Myocyte (in vitro differentiated cells): ENCODE results near the gene CDC14B. TPM values are rescaled to one million over a fixed set of nuclear protein-coding genes. Genes with fewer than 3 reads are reported as not detected.
"Not testable (repeated sequence)": the region's sequence is repeated elsewhere in the genome, so short reads cannot be mapped to it uniquely, and the experiment has no call there.

Source experiments
- DNase-seq: peaks from one replicate; pipeline ENCODE4 v3.0.0-alpha.2; 2012; ENCODE audit warnings: low read depth
- total RNA-seq: library from RNA; depleted of rRNA; stranded (reverse); fragments of >200 nt; gene quantifications from 2 replicates; pipeline ENCODE4 v1.2.3, GENCODE V29; 2014

Gene CDC14B
- total RNA-seq, 1 donor from 2014 or later: 22.7 TPM

- no peak for DNase-seq
These were observed 32.0 kb downstream of the CDC14B start for GRCh38 chr9:96587338-96588315.

GRCh38 chr9:96585426-96585825 lies 34.2 kb downstream of the CDC14B start:
- DNase-seq: peak; percentile 16

DNA sequence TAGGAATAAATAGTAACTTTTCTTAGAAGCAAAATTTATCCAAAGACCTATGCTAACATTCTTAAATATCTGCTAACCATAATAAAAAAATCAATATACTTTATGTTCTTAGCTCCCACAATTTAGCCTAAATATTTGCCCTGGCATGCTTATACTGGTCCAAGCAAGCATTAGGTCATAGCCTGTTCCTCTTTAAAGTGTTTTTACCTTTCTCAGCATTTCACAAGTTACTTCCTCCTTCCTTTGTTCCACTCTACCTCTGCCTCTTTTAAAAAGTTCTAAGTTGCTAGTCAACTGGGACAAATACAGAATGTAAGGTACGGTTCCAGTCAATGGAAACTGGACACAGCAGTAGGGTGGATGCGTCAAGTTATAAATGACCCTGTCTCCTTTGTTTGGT lies 37.4 kb downstream of the CDC14B start:
- not testable (repeated sequence) for DNase-seq

- DNase-seq: no peak
These were observed 37.9 kb downstream of the CDC14B start for GRCh38 chr9:96581786-96582185.

DNA sequence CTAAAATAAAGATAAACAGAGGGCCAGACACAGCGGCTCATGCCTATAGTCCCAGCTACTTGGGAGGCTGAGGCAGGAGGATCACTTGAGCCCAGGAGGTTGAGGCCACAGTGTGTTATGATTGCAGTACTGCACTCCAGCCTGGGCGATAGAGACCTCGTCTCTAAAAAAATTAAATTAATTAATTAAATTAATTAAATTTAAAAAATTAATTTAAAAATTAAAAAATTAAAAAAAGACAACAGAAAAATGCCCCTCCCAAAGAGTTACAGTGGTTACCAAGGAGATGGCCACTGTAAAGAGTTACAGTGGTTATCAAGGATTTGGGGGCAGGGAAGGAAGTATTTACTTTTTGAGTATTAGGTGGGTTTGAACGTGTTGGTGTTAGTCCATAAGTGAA lies 38.3 kb downstream of the CDC14B start:
- DNase-seq: no peak

GRCh38 chr9:96574931-96575351 lies 44.7 kb downstream of the CDC14B start:
- peak; percentile 5 for DNase-seq

- DNase-seq: no peak
These were observed 45.2 kb downstream of the CDC14B start for GRCh38 chr9:96574455-96574854.

DNA sequence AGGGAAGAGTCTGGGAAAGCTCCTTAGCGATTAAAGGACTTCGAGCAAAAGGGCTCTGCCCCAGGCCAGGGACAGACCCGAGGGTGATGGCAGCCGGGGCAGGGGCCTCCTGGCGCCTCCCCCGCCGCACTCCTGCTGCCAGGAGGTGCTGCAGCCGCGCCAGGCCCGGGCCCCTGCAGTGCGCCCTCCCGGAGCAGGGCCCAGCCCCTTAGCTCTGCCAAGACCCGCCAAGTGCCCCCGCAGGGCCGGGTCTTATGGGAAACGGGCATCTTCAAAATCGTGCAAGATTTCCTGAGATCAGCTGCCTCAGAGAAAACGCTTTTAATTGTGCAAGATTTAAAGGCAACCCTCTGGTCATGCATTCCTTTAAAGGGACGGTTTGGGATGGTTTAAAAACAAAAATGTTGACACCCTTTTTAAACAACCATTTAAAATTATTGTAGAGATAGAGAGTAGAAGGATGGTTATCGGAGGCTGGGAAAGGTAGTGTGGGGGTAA lies 52.4 kb downstream of the CDC14B start:
- DNase-seq: no peak

GRCh38 chr9:96566498-96567202 lies 53.0 kb downstream of the CDC14B start:
- DNase-seq: peak; percentile 77

GRCh38 chr9:96565671-96566497 lies 53.8 kb downstream of the CDC14B start:
- peak; percentile 18 for DNase-seq

DNA sequence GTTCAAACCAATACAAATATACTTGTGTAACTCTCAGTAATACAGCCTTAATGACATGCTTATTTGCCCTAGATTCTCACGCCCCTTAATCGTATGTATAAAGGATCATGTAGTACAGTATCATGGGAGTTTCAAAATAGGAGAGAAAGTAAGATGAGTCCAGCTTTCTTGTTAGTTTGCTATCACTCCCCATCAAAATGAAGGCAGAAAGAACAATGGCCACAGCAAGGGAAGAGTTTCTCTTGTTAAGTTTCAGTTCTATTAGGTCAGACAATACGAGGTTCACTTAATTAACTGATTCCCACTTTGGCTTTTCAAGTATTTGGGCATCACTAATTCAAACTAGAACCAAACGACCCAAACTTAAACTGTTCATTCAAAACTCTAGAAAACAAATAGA lies 55.4 kb downstream of the CDC14B start:
- DNase-seq: no peak

GRCh38 chr9:96559339-96559943 lies 60.2 kb downstream of the CDC14B start:
- no peak for DNase-seq

- DNase-seq: no peak
These were observed 61.7 kb downstream of the CDC14B start for GRCh38 chr9:96557921-96558320.

DNA sequence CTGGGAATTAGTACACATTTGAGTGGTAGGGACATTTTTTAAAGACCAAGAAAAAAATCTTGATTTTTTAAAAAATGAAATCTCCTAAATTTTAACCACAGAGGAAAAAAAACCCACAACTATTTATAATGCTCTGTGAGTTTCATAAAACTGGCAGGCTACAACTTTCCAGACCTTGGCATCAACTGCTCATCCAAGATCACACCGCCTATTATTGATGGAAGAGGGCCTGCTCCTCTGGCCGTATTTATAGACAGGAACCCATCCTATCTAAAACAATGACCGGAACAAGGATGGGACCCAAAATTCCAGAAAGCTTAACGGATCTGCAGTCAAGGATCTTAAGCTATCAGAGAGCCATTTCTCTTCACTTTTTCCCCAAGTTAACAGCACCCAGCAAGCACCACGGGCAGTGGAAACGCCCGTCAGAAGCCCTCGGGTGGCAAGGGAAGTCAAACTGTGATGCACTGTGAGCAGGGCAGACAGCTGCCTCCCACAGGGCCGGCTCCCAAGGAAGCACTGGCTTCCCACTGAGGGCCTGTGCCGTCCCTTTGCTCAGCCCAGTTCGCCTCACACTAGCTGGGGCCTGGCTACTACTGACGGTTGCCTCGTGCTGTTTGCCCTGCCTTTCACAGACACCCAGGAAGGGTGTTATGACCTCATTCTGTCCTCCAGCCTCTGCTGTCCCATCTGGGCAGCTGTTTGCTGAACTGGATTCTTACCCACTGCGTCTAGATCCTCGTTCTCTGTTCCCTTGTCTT lies 62.8 kb downstream of the CDC14B start:
- peak; percentile 57 for DNase-seq

- peak; percentile 13 for DNase-seq
These were observed 63.9 kb downstream of the CDC14B start for GRCh38 chr9:96555567-96556386.

DNA sequence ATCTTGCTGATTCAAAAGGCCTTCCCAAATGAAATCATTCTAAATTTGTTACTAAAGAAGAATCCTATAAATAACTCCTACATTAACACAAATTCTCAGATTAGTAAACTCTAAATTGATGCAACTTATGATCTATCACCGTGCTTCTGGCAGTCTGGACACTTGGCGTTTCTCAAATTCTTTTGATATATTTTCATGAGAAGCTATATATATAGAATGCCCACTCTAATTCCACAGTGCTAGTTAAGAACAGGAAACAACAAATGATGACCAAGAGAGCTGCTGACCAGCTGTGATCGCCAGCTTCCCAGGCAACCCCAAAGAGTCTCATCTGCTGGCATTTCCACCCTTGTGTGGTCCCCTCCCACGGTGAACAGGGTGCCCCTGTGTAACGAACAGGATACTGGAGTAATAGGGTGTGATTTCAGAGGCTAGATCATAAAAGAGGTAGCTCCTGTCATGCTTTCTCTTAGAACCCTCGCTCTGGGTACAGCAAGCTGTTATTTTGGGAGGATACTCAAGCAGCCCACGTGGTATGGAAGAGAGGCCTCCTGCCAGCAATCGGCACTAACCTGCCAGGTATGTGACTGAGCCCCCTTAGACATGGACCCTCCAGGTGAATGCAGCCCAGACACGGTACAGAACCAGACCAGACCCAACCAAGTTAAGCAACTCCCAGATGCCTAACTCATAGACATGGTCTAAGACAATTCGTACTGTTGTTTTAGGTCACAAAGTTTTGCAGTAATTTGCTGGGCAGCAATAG lies 64.7 kb downstream of the CDC14B start:
- DNase-seq: peak; percentile 22

DNA sequence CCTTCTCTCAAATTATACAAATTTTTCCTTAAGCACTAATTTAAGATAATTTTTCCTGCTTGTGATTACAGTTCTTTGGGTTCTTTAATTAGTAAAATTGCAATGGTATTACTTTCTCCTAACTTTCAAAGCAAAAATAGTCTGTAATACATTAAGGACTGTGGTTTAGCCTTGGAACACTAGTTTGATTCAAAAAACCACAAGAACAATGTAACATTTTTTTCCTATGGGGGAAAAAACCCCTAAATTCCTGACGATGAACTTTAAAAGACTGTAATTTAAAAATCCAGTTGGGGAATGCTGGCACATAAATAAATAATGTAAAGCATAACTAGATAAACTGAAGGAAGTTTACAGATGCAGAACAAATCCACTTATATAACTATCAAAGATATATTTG lies 65.3 kb downstream of the CDC14B start:
- no peak for DNase-seq

- peak; percentile 39 for DNase-seq
These were observed 66.6 kb downstream of the CDC14B start for GRCh38 chr9:96553070-96553469.
